Loucy (cell line): ENCODE results near the gene CYP46A1.

ENCODE experiments used
- H2AFZ ChIP-seq: fragments of 200-600 bp; sonication (generic); 2 replicates; pipeline ENCODE4 v1.6.0; 2016; ENCODE audit warnings: antibody characterized with exemption, mild to moderate bottlenecking, low read length, moderate library complexity
- H3F3A ChIP-seq: fragments of 200-600 bp; 2 replicates; pipeline ENCODE4 v1.6.0; 2016; ENCODE audit warnings: antibody characterized with exemption, low read depth, mild to moderate bottlenecking
- H3K27me3 ChIP-seq: fragments of 200-600 bp; sonication (generic); 2 replicates; pipeline ENCODE4 v1.6.1; 2014; ENCODE audit warnings: low read length, mild to moderate bottlenecking; ENCODE audit not compliant: insufficient read depth, poor library complexity, severe bottlenecking
- H3K36me3 ChIP-seq: fragments of 200-600 bp; sonication (generic); 2 replicates; pipeline ENCODE4 v1.6.1; 2016; ENCODE audit warnings: low read length; ENCODE audit not compliant: insufficient read depth
- H3K4me1 ChIP-seq: fragments of 200-600 bp; sonication (generic); 2 replicates; pipeline ENCODE4 v1.5.1; 2014; ENCODE audit warnings: low read length, mild to moderate bottlenecking; ENCODE audit not compliant: insufficient read depth, poor library complexity, severe bottlenecking
- H3K4me2 ChIP-seq: fragments of 200-600 bp; sonication (generic); 2 replicates; pipeline ENCODE4 v1.6.0; 2014; ENCODE audit warnings: antibody characterized with exemption, low read length, low read depth, mild to moderate bottlenecking; ENCODE audit not compliant: poor library complexity, severe bottlenecking
- H3K4me3 ChIP-seq: fragments of 200-600 bp; sonication (generic); 2 replicates; pipeline ENCODE4 v1.5.1; 2014; ENCODE audit warnings: low read length, mild to moderate bottlenecking, mixed read lengths; ENCODE audit not compliant: poor library complexity, severe bottlenecking
- H3K79me2 ChIP-seq: fragments of 200-600 bp; sonication (generic); 2 replicates; pipeline ENCODE4 v1.6.1; 2014; ENCODE audit warnings: low read length; ENCODE audit not compliant: insufficient read depth
- H3K9ac ChIP-seq: fragments of 200-600 bp; sonication (generic); 2 replicates; pipeline ENCODE4 v1.6.0; 2014; ENCODE audit warnings: mild to moderate bottlenecking, low read depth, low read length, moderate library complexity; ENCODE audit not compliant: poor library complexity, severe bottlenecking
- H3K9me2 ChIP-seq: fragments of 200-600 bp; sonication (generic); replicated peaks from 2 replicates; pipeline ENCODE4 v1.6.1; 2016; ENCODE audit warnings: low read depth, low read length, mixed read lengths
- H3K9me3 ChIP-seq: fragments of 200-600 bp; sonication (generic); 2 replicates; pipeline ENCODE4 v1.6.1; 2014; ENCODE audit warnings: mild to moderate bottlenecking, antibody characterized with exemption, low read length, low read depth; ENCODE audit not compliant: insufficient read depth
- H4K20me1 ChIP-seq: fragments of 200-600 bp; sonication (generic); 2 replicates; pipeline ENCODE4 v1.6.0; 2014; ENCODE audit warnings: antibody characterized with exemption, low read length, mild to moderate bottlenecking; ENCODE audit not compliant: insufficient read depth, poor library complexity, severe bottlenecking
- CTCF ChIP-seq: fragments of 200-600 bp; sonication (generic); conservative IDR thresholded peaks from 2 replicates; pipeline ENCODE4 v1.5.1; 2014; ENCODE audit warnings: mild to moderate bottlenecking, antibody characterized with exemption, low read length
- EZH2phosphoT487 ChIP-seq: fragments of 200-600 bp; IDR thresholded peaks from 2 replicates; pipeline ENCODE4 v1.6.1; 2018; ENCODE audit warnings: antibody characterized with exemption, mild to moderate bottlenecking, moderate library complexity, borderline replicate concordance

CYP46A1 gene

GRCh38 chr14:99691111-99691885, 7.2 kb downstream of the CYP46A1 start:
- H3K9me2 ChIP-seq = no peaks in the 10 kb centered on the region; the same call in 1 of the 2 replicates
- no peak overlapping the region for H3K4me2 ChIP-seq
- no peaks in the 10 kb centered on the region for H3K27me3 ChIP-seq
- TF ChIP-seq EZH2phosphoT487 (no peak), CTCF (no peak)
- peaks cover 6% of the 10 kb centered on the region for H3K4me1 ChIP-seq
- H3K4me3 ChIP-seq = no peak overlapping the region
- H3K9ac ChIP-seq = no peak overlapping the region
- no peak overlapping the region for H2AFZ ChIP-seq
- no peaks in the 10 kb centered on the region for H3K79me2 ChIP-seq
- no peaks in the 10 kb centered on the region for H3F3A ChIP-seq
- H3K9me3 ChIP-seq = no peaks in the 10 kb centered on the region
- H4K20me1 ChIP-seq = no peaks in the 10 kb centered on the region
- H3K36me3 ChIP-seq = no peaks in the 10 kb centered on the region

DNA sequence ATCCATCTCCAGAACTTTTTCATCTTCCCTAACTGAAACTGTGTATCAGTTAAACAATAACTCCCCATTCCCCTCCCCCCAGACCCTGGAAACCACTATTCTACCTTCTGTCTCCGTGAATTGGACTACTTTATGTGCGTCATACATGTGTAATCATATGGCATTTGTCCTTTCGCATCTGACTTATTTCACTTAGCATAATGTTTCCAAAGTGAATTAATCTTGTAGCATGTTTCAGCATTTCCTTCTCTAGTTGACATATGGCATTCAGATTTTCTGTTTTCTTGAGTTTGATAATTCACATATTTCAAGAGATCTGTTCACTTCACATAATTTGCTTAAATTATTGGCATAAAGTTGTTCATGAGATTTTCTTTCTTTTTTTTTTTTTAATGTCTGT, 9.8 kb downstream of the CYP46A1 start:
- Histone ChIP-seq H2AFZ (no peak overlapping the region), H3K27me3 (no peaks in the 10 kb centered on the region), H3K4me2 (no peak overlapping the region), H3K4me1 (no peaks in the 10 kb centered on the region), H3F3A (no peaks in the 10 kb centered on the region), H3K4me3 (no peak overlapping the region), H4K20me1 (no peaks in the 10 kb centered on the region), H3K79me2 (no peaks in the 10 kb centered on the region), H3K9ac (no peak overlapping the region), H3K9me3 (no peaks in the 10 kb centered on the region), H3K36me3 (no peaks in the 10 kb centered on the region), H3K9me2 (no peaks in the 10 kb centered on the region; the same call in 1 of the 2 replicates)
- TF ChIP-seq EZH2phosphoT487 = no peak
- no peak for TF ChIP-seq CTCF

GRCh38 chr14:99696929-99697328, 12.8 kb downstream of the CYP46A1 start:
- Histone ChIP-seq H3K9me2 (no peaks in the 10 kb centered on the region; the same call in 1 of the 2 replicates), H3K4me3 (no peak overlapping the region), H4K20me1 (no peaks in the 10 kb centered on the region), H3K79me2 (no peaks in the 10 kb centered on the region), H3K9ac (no peak overlapping the region), H3K9me3 (no peaks in the 10 kb centered on the region), H3K36me3 (no peaks in the 10 kb centered on the region), H3K4me1 (no peaks in the 10 kb centered on the region), H2AFZ (no peak overlapping the region), H3F3A (no peaks in the 10 kb centered on the region), H3K27me3 (no peaks in the 10 kb centered on the region), H3K4me2 (no peak overlapping the region)
- TF ChIP-seq EZH2phosphoT487 (no peak), CTCF (no peak)
